OCI-LY3 (cell line): ENCODE results near the gene TFEC.

Experiments used
- CTCF ChIP-seq: fragments of 200-600, 300-600 bp; sonication (generic); IDR thresholded peaks from 2 replicates; pipeline ENCODE4 v1.5.1; 2014; ENCODE audit warnings: antibody characterized with exemption, low read length, low read depth
- EZH2phosphoT487 ChIP-seq: fragments of 200-600 bp; shearing (Covaris generic); IDR thresholded peaks from 2 replicates; pipeline ENCODE4 v1.6.1; 2018; ENCODE audit warnings: antibody characterized with exemption, mixed run types, low read depth

- no peak for TF ChIP-seq CTCF
- no peak for TF ChIP-seq EZH2phosphoT487
These were observed 54.8 kb downstream of the TFEC start for GRCh38 chr7:115975766-115976165.
